SK-N-MC (cell line): ENCODE measurements around the gene GUCY1A2.

Experiments used
- EZH2 ChIP-seq: fragments of 200-600 bp; sonication (generic); IDR thresholded peaks from one replicate; pipeline ENCODE4 v1.6.1; 2017; ENCODE audit warnings: antibody characterized with exemption
- FOXP2 ChIP-seq: optimal IDR thresholded peaks from 2 replicates; pipeline ENCODE3; 2011; ENCODE audit warnings: mild to moderate bottlenecking, moderate library complexity; ENCODE audit not compliant: insufficient read depth; ENCODE audit errors: extremely low read length, control extremely low read depth
- POLR2AphosphoS5 ChIP-seq: IDR thresholded peaks from 2 replicates; pipeline ENCODE4 v1.6.1; 2012; ENCODE audit warnings: mild to moderate bottlenecking, low read depth, low read length, borderline replicate concordance

DNA sequence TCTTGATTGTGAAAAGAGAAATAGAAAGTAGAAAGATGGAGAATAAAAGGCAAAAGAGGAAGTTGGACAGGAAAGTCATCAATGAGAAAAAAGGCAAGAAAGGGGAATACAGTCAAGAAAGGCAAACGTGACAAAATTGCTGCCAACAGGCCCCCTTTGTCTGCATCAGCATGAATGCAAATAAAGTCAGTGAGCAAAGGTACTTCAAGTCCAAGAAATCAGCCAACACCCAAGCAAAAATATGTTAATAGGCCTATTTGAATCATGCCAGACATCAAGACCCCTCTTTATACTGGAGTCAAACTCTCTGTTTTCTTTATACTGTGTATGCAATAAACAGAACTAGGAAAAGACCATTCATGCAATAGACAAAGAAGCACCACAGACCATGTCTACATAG, 34.3 kb downstream of the GUCY1A2 start:
- TF ChIP-seq EZH2: no peak
- no peak for TF ChIP-seq POLR2AphosphoS5
- no peak for TF ChIP-seq FOXP2
